Fibroblast of lung (primary cell): ENCODE measurements around the gene LSM8.

Source experiments
- CTCF ChIP-seq, 2 donors: IDR thresholded peaks in 1 of 2; conservative IDR thresholded peaks in 1 of 2; 1 replicate in 1 of 2; 2 replicates in 1 of 2; pipeline ENCODE4 v1.5.1; 2011 to 2012; ENCODE audit warnings: low read length in 2 of 2, control low read depth in 1 of 2, inconsistent platforms in 1 of 2, low read depth in 1 of 2, mild to moderate bottlenecking in 1 of 2
- EZH2 ChIP-seq: IDR thresholded peaks from 2 replicates; pipeline ENCODE4 v1.5.1; 2012; ENCODE audit warnings: low read length, control low read depth, mild to moderate bottlenecking; ENCODE audit errors: missing control alignments

GRCh38 chr7:118175740-118176139 lies 8.2 kb upstream of the LSM8 start:
- TF ChIP-seq CTCF (conservative IDR thresholded peaks at IDR 0.05 in 1 of 2, IDR thresholded peaks at IDR 0.05 in 1 of 2; ENCODE audit: low read depth in 1 of 2, low read length in 2 of 2) (no peak), EZH2 (no peak)
